ENCODE measurements around the gene EEFSEC. TPM values are rescaled to one million over a fixed set of nuclear protein-coding genes. Genes with fewer than 3 reads are reported as not detected.

Gene EEFSEC
- total RNA-seq, 1 experiment from 2014 or later, result 9.6 TPM

DNA sequence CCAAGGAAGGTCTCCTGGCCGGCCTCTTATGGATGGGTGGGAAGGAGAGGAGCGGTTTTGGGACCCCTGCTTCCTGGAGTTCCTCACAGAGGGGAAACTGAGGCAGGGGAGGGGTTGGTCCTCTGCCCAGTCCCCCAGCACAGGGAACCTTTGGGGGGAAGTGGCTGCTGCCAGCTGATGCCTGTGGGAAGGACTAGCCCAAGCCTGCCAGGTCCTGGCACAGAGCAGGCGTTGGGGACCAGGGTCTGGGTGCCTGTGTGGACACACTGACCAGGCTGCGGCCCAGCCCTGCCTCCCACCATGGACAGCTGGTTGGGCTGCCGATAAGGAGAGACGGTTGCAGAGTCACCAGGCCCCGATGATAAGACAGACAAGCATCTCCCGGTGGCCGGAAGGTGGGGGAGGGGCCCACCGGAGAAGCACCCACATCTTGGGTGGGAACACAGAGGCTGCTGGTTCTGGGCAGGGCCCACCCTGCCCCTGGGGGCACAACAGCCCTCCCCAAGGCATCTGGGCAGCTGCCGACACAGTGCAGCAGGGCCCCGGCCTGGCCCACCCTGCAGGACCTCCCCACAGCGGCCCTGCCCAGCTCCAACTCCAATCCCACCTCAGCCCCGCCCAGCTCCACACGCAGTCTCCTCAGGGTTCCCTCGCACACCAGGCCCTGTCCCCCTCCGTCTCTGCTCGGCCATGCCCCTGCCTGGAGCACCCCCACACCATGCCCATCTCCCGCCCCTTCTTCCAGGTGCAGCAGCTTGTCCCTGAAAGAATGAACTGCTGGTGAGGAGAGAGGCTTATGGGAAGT is 262.7 kb downstream of the EEFSEC start:
- no peaks in the 10 kb centered on the region for H3K79me2 ChIP-seq (ENCODE audit: low read length)
- no peak overlapping the region for H3K4me3 ChIP-seq (ENCODE audit: low read length)
- no peak overlapping the region for H3K27ac ChIP-seq (ENCODE audit: low read length)
- H3K4me2 ChIP-seq (ENCODE audit: low read length), result no peak overlapping the region
- no peak overlapping the region for H2AFZ ChIP-seq (ENCODE audit: low read length)
- no peak overlapping the region for H3K9ac ChIP-seq (ENCODE audit: low read length)
- DNase-seq (no peak), ATAC-seq (no peak; the same call in 1 of the 2 replicates)
- H3K9me2 ChIP-seq (replicated peaks; ENCODE audit: low read length), result no peaks in the 10 kb centered on the region
- peaks cover 7% of the 10 kb centered on the region for H3K4me1 ChIP-seq (ENCODE audit: insufficient read depth, low read length)
- ChIA-PET CTCF (interaction anchor here (0.5 kb wide), 1 partner anchor 15 kb away, joined by 4 read pairs; no protein-coding TSS in a partner anchor), POLR2A (ENCODE audit: unreplicated experiment) (no interaction called here)
- no peaks in the 10 kb centered on the region for H3K9me3 ChIP-seq (ENCODE audit: low read length)
- no peak for TF ChIP-seq EZH2 (IDR thresholded peaks at IDR 0.05; ENCODE audit: low read length, unreplicated experiment)
- no peak for TF ChIP-seq EZH2phosphoT487 (IDR thresholded peaks at IDR 0.05; ENCODE audit: borderline replicate concordance, low read length)
- TF ChIP-seq, protein P1, sequence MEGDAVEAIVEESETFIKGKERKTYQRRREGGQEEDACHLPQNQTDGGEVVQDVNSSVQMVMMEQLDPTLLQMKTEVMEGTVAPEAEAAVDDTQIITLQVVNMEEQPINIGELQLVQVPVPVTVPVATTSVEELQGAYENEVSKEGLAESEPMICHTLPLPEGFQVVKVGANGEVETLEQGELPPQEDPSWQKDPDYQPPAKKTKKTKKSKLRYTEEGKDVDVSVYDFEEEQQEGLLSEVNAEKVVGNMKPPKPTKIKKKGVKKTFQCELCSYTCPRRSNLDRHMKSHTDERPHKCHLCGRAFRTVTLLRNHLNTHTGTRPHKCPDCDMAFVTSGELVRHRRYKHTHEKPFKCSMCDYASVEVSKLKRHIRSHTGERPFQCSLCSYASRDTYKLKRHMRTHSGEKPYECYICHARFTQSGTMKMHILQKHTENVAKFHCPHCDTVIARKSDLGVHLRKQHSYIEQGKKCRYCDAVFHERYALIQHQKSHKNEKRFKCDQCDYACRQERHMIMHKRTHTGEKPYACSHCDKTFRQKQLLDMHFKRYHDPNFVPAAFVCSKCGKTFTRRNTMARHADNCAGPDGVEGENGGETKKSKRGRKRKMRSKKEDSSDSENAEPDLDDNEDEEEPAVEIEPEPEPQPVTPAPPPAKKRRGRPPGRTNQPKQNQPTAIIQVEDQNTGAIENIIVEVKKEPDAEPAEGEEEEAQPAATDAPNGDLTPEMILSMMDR (conservative IDR thresholded peaks at IDR 0.05; ENCODE audit: low read depth, low read length), result no peak
- intact Hi-C loops (cut with micrococcal nuclease), result no loop called here
- BruUV-seq (replicated peaks), result no TSS peak
- H3K27me3 ChIP-seq (ENCODE audit: low read length), result no peaks in the 10 kb centered on the region
- H4K20me1 ChIP-seq (ENCODE audit: low read length), result no peaks in the 10 kb centered on the region
- H3F3A ChIP-seq (ENCODE audit: low read length, unreplicated experiment), result no peaks in the 10 kb centered on the region
- H3K36me3 ChIP-seq (ENCODE audit: low read depth, low read length), result no peaks in the 10 kb centered on the region

DNA sequence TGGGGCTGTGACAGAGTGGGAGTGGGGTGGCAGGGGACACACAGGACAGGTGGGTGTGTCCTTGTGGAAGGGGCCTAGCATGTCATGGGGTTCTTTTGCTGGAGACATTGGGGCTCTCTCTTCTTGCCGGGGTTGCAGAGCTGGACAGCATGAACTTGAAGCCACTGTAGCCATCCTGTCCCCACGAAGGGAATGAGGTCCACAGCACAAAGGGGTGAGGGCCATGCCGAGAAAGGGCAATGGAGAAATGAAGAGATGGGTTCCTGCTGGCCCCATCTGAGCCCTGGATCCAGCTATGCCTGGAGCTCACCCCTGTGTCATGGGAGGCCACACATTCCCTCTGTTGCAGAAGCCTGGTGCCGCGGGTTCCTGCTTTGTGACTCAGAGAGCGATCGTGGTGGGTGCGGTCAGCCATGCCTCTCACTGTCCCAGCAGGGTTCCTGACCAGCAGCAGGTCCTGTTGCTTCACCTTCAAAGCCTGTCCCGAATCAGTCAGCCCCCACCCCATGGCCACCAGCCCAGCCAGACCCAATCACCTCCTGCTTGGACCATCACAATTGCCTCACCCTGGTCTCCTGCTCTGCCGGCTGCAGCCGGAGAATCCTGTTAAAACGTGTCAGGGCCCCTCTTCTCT is 263.4 kb downstream of the EEFSEC start:
- Histone ChIP-seq H3K9ac (ENCODE audit: low read length) (no peak overlapping the region), H3K4me2 (ENCODE audit: low read length) (no peak overlapping the region), H3F3A (ENCODE audit: low read length, unreplicated experiment) (no peaks in the 10 kb centered on the region), H2AFZ (ENCODE audit: low read length) (no peak overlapping the region), H3K27me3 (ENCODE audit: low read length) (no peaks in the 10 kb centered on the region), H4K20me1 (ENCODE audit: low read length) (no peaks in the 10 kb centered on the region), H3K4me1 (ENCODE audit: insufficient read depth, low read length) (peaks cover 7% of the 10 kb centered on the region), H3K79me2 (ENCODE audit: low read length) (no peaks in the 10 kb centered on the region), H3K36me3 (ENCODE audit: low read depth, low read length) (no peaks in the 10 kb centered on the region), H3K4me3 (ENCODE audit: low read length) (no peak overlapping the region), H3K9me3 (ENCODE audit: low read length) (no peaks in the 10 kb centered on the region), H3K9me2 (replicated peaks; ENCODE audit: low read length) (no peaks in the 10 kb centered on the region), H3K27ac (ENCODE audit: low read length) (no peak overlapping the region)
- no TSS peak for BruUV-seq (replicated peaks)
- DNase-seq (peak; percentile 77), ATAC-seq (peak; percentile 97)
- TF ChIP-seq EZH2phosphoT487 (IDR thresholded peaks at IDR 0.05; ENCODE audit: borderline replicate concordance, low read length), result no peak
- TF ChIP-seq, protein P1 (conservative IDR thresholded peaks at IDR 0.05; ENCODE audit: low read depth, low read length), result no peak
- ChIA-PET CTCF (interaction anchor here (0.5 kb wide), 1 partner anchor 14 kb away, joined by 4 read pairs; no protein-coding TSS in a partner anchor), POLR2A (ENCODE audit: unreplicated experiment) (interaction anchor here (0.8 kb wide), 1 partner anchor 263 kb away, joined by 14 read pairs; no protein-coding TSS in a partner anchor)
- intact Hi-C loops (cut with micrococcal nuclease), result no loop called here

DNA sequence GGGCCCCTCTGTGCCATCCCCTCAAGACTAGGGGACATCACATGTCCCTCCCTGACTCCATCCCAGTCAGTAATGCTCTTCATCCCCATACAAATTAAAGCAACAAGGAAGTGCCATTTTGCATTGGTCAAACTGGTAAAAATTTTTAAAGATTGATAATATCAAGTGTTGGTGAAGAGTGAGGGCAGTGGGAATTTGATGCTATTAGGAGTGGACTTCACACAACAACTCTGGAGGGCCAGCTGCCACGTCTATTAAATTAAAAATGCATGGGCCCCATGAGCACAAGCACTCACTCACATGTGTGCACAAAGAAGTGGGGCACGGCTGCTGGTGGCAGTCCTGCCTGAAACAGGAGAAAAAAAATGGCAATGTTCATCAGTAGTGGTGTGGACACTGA is 265.6 kb downstream of the EEFSEC start:
- H3K4me1 ChIP-seq (ENCODE audit: insufficient read depth, low read length), result peaks cover 9% of the 10 kb centered on the region
- H3K9me3 ChIP-seq (ENCODE audit: low read length), result no peaks in the 10 kb centered on the region
- intact Hi-C loops (cut with micrococcal nuclease), result no loop called here
- ChIA-PET POLR2A (ENCODE audit: unreplicated experiment) (no interaction called here), CTCF (no interaction called here)
- H3F3A ChIP-seq (ENCODE audit: low read length, unreplicated experiment), result no peaks in the 10 kb centered on the region
- no peak overlapping the region for H3K4me3 ChIP-seq (ENCODE audit: low read length)
- H3K27ac ChIP-seq (ENCODE audit: low read length), result no peak overlapping the region
- H3K36me3 ChIP-seq (ENCODE audit: low read depth, low read length), result no peaks in the 10 kb centered on the region
- BruUV-seq (replicated peaks), result no TSS peak
- TF ChIP-seq, protein P1 (conservative IDR thresholded peaks at IDR 0.05; ENCODE audit: low read depth, low read length), result no peak
- TF ChIP-seq EZH2phosphoT487 (IDR thresholded peaks at IDR 0.05; ENCODE audit: borderline replicate concordance, low read length), result no peak
- TF ChIP-seq EZH2 (IDR thresholded peaks at IDR 0.05; ENCODE audit: low read length, unreplicated experiment), result no peak
- no peaks in the 10 kb centered on the region for H4K20me1 ChIP-seq (ENCODE audit: low read length)
- DNase-seq, result no peak
- no peaks in the 10 kb centered on the region for H3K9me2 ChIP-seq (replicated peaks; ENCODE audit: low read length)
- H3K4me2 ChIP-seq (ENCODE audit: low read length), result no peak overlapping the region
- no peak overlapping the region for H3K9ac ChIP-seq (ENCODE audit: low read length)
- H3K79me2 ChIP-seq (ENCODE audit: low read length), result no peaks in the 10 kb centered on the region
- H2AFZ ChIP-seq (ENCODE audit: low read length), result no peak overlapping the region
- no peaks in the 10 kb centered on the region for H3K27me3 ChIP-seq (ENCODE audit: low read length)
- no peak for ATAC-seq

All from PC-3 (cell line).